HCT116 (cell line): Measurements from ENCODE around the gene MFSD1. TPM values are rescaled to one million over a fixed set of nuclear protein-coding genes. Genes with fewer than 3 reads are reported as not detected.
A peak's percentile ranks its signal among the peaks of the same experiment; 100 is the strongest.

Experiments
- ATAC-seq: fragments of 200-7000 bp; cut with Tn5 transposase; 2 replicates; pipeline ENCODE4 v1.9.1; 2020; ENCODE audit warnings: mild to moderate bottlenecking, moderate library complexity
- BruUV-seq: library from RNA; stranded (reverse); fragments of 400-500 nt; replicated peaks from 2 replicates; lab custom pipeline; 2021; lab: Mats Ljungman, UMichigan
- CTCF ChIA-PET: fragments of 300-600 bp; sonication (Branson Sonifier 250); formaldehyde crosslinking; loops from one replicate; lab custom pipeline; 2021; ENCODE audit warnings: antibody characterized with exemption; lab: Charles Lee
- POLR2A ChIA-PET: fragments of 300-600, 350-600 bp; sonication (Branson Sonifier 250); formaldehyde crosslinking; loops from one replicate; lab custom pipeline; 2021; ENCODE audit warnings: antibody characterized with exemption; lab: Charles Lee
- RAD21 ChIA-PET, 2 experiments: fragments of 300-600 bp; sonication (Branson Sonifier 250); formaldehyde crosslinking; loops; one replicate each; lab custom pipeline; 2023; ENCODE audit warnings: low total read pairs in 2 of 2; ENCODE audit not compliant: uncharacterized antibody in 2 of 2, unreplicated experiment in 2 of 2, low non-redundant PET in 1 of 2; lab: Charles Lee
- DNase-seq: peaks from one replicate; pipeline ENCODE4 v3.0.0-alpha.2; 2010; ENCODE audit warnings: low read depth, low spot score
- H2AFZ ChIP-seq: fragments of 200-600 bp; shearing (Covaris generic), sonication (generic); 2 replicates; pipeline ENCODE4 v1.6.1; 2017; ENCODE audit warnings: low read depth, mixed run types, mixed read lengths, antibody characterized with exemption, low read length; ENCODE audit not compliant: poor library complexity, severe bottlenecking
- H3K27ac ChIP-seq: 2 replicates; pipeline ENCODE4 v1.5.1; 2012; ENCODE audit warnings: low read depth, low read length
- H3K27me3 ChIP-seq: fragments of 200-600 bp; sonication (generic); 2 replicates; pipeline ENCODE4 v1.6.1; 2016; ENCODE audit warnings: mixed run types, low read length, mixed read lengths; ENCODE audit not compliant: insufficient read depth
- H3K36me3 ChIP-seq, 2 experiments: fragments of 200-500 bp in 1 of 2; fragments of 200-600 bp in 1 of 2; sonication (Bioruptor generic) in 1 of 2; sonication (generic) in 1 of 2; 2 replicates each; pipeline versions ENCODE4 v1.5.1 to v1.6.1; 2014 to 2016; ENCODE audit warnings: low read length in 2 of 2, inconsistent platforms in 1 of 2, mixed read lengths in 1 of 2, mixed run types in 1 of 2; ENCODE audit not compliant: insufficient read depth in 2 of 2, control insufficient read depth in 1 of 2
- H3K4me1 ChIP-seq, 2 experiments: fragments of 200-600 bp in 1 of 2; sonication (generic) in 1 of 2; 2 replicates each; pipeline versions ENCODE4 v1.5.1 to v1.6.1; 2012 to 2017; ENCODE audit warnings: low read length in 2 of 2, inconsistent platforms in 1 of 2, mild to moderate bottlenecking in 1 of 2, mixed read lengths in 1 of 2, mixed run types in 1 of 2, moderate library complexity in 1 of 2; ENCODE audit not compliant: insufficient read depth in 2 of 2, control insufficient read depth in 1 of 2
- H3K4me2 ChIP-seq: fragments of 200-600 bp; sonication (generic); 2 replicates; pipeline ENCODE4 v1.6.1; 2017; ENCODE audit warnings: mixed run types, low read length, mixed read lengths
- H3K4me3 ChIP-seq, 2 experiments: fragments of 200-600 bp in 1 of 2; sonication (generic) in 1 of 2; replicated peaks in 1 of 2; 2 replicates each; pipeline ENCODE4 v1.5.1; 2011 to 2016; ENCODE audit warnings: low read length in 2 of 2, control low read depth in 1 of 2, low read depth in 1 of 2, mild to moderate bottlenecking in 1 of 2, mixed read lengths in 1 of 2, mixed run types in 1 of 2
- H3K79me2 ChIP-seq: fragments of 200-600 bp; sonication (generic); 2 replicates; pipeline ENCODE4 v1.6.1; 2017; ENCODE audit warnings: mild to moderate bottlenecking, mixed run types, low read length, moderate library complexity, mixed read lengths; ENCODE audit not compliant: insufficient read depth
- H3K9ac ChIP-seq: fragments of 200-600 bp; sonication (generic); 2 replicates; pipeline ENCODE4 v1.6.1; 2016; ENCODE audit warnings: low read length, mixed read lengths
- H3K9me2 ChIP-seq: fragments of 200-600 bp; sonication (generic), shearing (Covaris generic); 2 replicates; pipeline ENCODE4 v1.6.1; 2017; ENCODE audit warnings: mixed run types, mild to moderate bottlenecking, moderate library complexity; ENCODE audit not compliant: insufficient read depth
- H3K9me3 ChIP-seq, 2 experiments: fragments of 200-500 bp in 1 of 2; fragments of 200-600 bp in 1 of 2; sonication (Bioruptor generic) in 1 of 2; sonication (generic) in 1 of 2; 2 replicates each; pipeline ENCODE4 v1.6.1; 2014 to 2017; ENCODE audit warnings: low read length in 2 of 2, mixed read lengths in 2 of 2, inconsistent platforms in 1 of 2, low read depth in 1 of 2, mild to moderate bottlenecking in 1 of 2, mixed run types in 1 of 2, moderate library complexity in 1 of 2; ENCODE audit not compliant: control insufficient read depth in 1 of 2, insufficient read depth in 1 of 2
- H4K20me1 ChIP-seq: fragments of 200-600 bp; sonication (generic), shearing (Covaris generic); 2 replicates; pipeline ENCODE4 v1.6.1; 2017; ENCODE audit warnings: mixed run types, mild to moderate bottlenecking, moderate library complexity; ENCODE audit not compliant: insufficient read depth
- CBX3 ChIP-seq: IDR thresholded peaks from 2 replicates; pipeline ENCODE4 v1.6.1; 2012; ENCODE audit warnings: low read depth
- FOSL1 ChIP-seq: IDR thresholded peaks from 2 replicates; pipeline ENCODE4 v1.6.1; 2012; ENCODE audit warnings: low read depth
- POLR2A ChIP-seq: IDR thresholded peaks from 2 replicates; pipeline ENCODE4 v1.7.0; 2011; ENCODE audit warnings: borderline replicate concordance; ENCODE audit not compliant: insufficient read depth, insufficient read length; ENCODE audit errors: extremely low read depth
- SIN3A ChIP-seq: IDR thresholded peaks from 2 replicates; pipeline ENCODE4 v1.6.1; 2012; ENCODE audit warnings: low read depth
- SP1 ChIP-seq: IDR thresholded peaks from 2 replicates; pipeline ENCODE4 v1.6.1; 2012; ENCODE audit warnings: low read depth
- SRF ChIP-seq: IDR thresholded peaks from 2 replicates; pipeline ENCODE4 v1.6.1; 2012; ENCODE audit warnings: low read depth
- TCF7L2 ChIP-seq: IDR thresholded peaks from 2 replicates; pipeline ENCODE4 v1.7.0; 2011; ENCODE audit warnings: borderline replicate concordance, inconsistent platforms; ENCODE audit not compliant: insufficient read depth, insufficient read length; ENCODE audit errors: extremely low read depth
- intact Hi-C: fragments of 100-400 bp; cut with micrococcal nuclease; formaldehyde crosslinking; loops from 2 replicates; pipeline ENCODE4 v1.10.0; 2022
- total RNA-seq: library from RNA; stranded (reverse); gene quantifications from one replicate; pipeline ENCODE4 v1.2.1, GENCODE V29; 2021; ENCODE audit not compliant: unreplicated experiment
- TF ChIP-seq, protein P1 (sequence below): IDR thresholded peaks from 2 replicates; pipeline ENCODE4 v1.6.1; 2012; ENCODE audit warnings: low read depth
- TF ChIP-seq, protein P2 (sequence below): IDR thresholded peaks from 2 replicates; pipeline ENCODE4 v1.6.1; 2012
- TF ChIP-seq, protein P3 (sequence below): IDR thresholded peaks from 2 replicates; pipeline ENCODE4 v1.6.1; 2012
- TF ChIP-seq, protein P4 (sequence below), 3 experiments: fragments of 200-600 bp in 1 of 3; sonication (generic) in 1 of 3; IDR thresholded peaks in 2 of 3; conservative IDR thresholded peaks in 1 of 3; 2 replicates each; pipeline ENCODE4 v1.5.1; 2012 to 2017; ENCODE audit warnings: low read depth in 2 of 3, low read length in 2 of 3, antibody characterized with exemption in 1 of 3, borderline replicate concordance in 1 of 3, control low read depth in 1 of 3, mild to moderate bottlenecking in 1 of 3, mixed read lengths in 1 of 3, mixed run types in 1 of 3, moderate library complexity in 1 of 3; ENCODE audit not compliant: insufficient read depth in 1 of 3
- TF ChIP-seq, protein P5 (sequence below): IDR thresholded peaks from 2 replicates; pipeline ENCODE4 v1.6.1; 2011; ENCODE audit warnings: mild to moderate bottlenecking, low read length, moderate library complexity; ENCODE audit not compliant: insufficient replicate concordance; ENCODE audit errors: extremely low read depth

The MFSD1 gene
- total RNA-seq, 1 experiment from 2014 or later = 12.8 TPM

DNA sequence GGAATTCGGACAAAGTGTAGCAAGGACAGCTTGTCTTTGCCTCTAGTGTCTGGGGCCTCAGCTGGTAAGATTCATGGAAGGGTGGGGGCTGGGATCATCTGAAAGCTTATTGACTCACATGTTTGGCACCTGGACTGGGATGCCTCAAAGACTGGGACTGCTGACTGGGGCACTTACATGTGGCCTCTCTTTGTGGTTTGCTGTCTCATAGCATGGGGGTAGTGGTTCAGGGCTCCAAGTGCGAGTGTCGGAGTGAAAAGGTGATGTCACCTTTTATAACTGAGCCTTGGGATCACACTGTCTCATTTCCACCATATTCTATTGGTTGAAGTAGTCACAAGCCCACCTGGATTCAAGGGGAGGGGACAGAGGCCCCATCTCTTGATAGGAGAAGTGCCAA, 6.8 kb downstream of the MFSD1 start:
- DNase-seq (no peak), ATAC-seq (peak; percentile 44; the same call in 1 of the 2 replicates)
- intact Hi-C loops = no loop called here
- H3K36me3 ChIP-seq = no peaks in the 10 kb centered on the region; a peak in 1 of 4 replicates
- POLR2A ChIA-PET = no interaction called here
- H3K9me3 ChIP-seq = no peaks in the 10 kb centered on the region
- no peak overlapping the region for H3K27ac ChIP-seq
- H3K4me3 ChIP-seq = no peak overlapping the region
- H3K9me2 ChIP-seq = no peaks in the 10 kb centered on the region
- H3K27me3 ChIP-seq = no peaks in the 10 kb centered on the region
- H4K20me1 ChIP-seq = no peaks in the 10 kb centered on the region
- no peak overlapping the region for H3K9ac ChIP-seq
- RAD21 ChIA-PET = no interaction called here
- TF ChIP-seq, protein P1, sequence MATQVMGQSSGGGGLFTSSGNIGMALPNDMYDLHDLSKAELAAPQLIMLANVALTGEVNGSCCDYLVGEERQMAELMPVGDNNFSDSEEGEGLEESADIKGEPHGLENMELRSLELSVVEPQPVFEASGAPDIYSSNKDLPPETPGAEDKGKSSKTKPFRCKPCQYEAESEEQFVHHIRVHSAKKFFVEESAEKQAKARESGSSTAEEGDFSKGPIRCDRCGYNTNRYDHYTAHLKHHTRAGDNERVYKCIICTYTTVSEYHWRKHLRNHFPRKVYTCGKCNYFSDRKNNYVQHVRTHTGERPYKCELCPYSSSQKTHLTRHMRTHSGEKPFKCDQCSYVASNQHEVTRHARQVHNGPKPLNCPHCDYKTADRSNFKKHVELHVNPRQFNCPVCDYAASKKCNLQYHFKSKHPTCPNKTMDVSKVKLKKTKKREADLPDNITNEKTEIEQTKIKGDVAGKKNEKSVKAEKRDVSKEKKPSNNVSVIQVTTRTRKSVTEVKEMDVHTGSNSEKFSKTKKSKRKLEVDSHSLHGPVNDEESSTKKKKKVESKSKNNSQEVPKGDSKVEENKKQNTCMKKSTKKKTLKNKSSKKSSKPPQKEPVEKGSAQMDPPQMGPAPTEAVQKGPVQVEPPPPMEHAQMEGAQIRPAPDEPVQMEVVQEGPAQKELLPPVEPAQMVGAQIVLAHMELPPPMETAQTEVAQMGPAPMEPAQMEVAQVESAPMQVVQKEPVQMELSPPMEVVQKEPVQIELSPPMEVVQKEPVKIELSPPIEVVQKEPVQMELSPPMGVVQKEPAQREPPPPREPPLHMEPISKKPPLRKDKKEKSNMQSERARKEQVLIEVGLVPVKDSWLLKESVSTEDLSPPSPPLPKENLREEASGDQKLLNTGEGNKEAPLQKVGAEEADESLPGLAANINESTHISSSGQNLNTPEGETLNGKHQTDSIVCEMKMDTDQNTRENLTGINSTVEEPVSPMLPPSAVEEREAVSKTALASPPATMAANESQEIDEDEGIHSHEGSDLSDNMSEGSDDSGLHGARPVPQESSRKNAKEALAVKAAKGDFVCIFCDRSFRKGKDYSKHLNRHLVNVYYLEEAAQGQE = no peak
- TF ChIP-seq, protein P2, sequence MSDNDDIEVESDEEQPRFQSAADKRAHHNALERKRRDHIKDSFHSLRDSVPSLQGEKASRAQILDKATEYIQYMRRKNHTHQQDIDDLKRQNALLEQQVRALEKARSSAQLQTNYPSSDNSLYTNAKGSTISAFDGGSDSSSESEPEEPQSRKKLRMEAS = no peak
- no peak for TF ChIP-seq SP1
- TF ChIP-seq CBX3 = no peak
- no peak for TF ChIP-seq POLR2A
- TF ChIP-seq SRF = no peak
- TF ChIP-seq, protein P3, sequence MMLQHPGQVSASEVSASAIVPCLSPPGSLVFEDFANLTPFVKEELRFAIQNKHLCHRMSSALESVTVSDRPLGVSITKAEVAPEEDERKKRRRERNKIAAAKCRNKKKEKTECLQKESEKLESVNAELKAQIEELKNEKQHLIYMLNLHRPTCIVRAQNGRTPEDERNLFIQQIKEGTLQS = no peak
- TF ChIP-seq, protein P4, sequence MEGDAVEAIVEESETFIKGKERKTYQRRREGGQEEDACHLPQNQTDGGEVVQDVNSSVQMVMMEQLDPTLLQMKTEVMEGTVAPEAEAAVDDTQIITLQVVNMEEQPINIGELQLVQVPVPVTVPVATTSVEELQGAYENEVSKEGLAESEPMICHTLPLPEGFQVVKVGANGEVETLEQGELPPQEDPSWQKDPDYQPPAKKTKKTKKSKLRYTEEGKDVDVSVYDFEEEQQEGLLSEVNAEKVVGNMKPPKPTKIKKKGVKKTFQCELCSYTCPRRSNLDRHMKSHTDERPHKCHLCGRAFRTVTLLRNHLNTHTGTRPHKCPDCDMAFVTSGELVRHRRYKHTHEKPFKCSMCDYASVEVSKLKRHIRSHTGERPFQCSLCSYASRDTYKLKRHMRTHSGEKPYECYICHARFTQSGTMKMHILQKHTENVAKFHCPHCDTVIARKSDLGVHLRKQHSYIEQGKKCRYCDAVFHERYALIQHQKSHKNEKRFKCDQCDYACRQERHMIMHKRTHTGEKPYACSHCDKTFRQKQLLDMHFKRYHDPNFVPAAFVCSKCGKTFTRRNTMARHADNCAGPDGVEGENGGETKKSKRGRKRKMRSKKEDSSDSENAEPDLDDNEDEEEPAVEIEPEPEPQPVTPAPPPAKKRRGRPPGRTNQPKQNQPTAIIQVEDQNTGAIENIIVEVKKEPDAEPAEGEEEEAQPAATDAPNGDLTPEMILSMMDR (IDR thresholded peaks at IDR 0.05 in 2 of 3, conservative IDR thresholded peaks at IDR 0.05 in 1 of 3; ENCODE audit: borderline replicate concordance in 1 of 3, insufficient read depth in 1 of 3, low read depth in 2 of 3, low read length in 2 of 3) = no peak
- TF ChIP-seq, protein P5, sequence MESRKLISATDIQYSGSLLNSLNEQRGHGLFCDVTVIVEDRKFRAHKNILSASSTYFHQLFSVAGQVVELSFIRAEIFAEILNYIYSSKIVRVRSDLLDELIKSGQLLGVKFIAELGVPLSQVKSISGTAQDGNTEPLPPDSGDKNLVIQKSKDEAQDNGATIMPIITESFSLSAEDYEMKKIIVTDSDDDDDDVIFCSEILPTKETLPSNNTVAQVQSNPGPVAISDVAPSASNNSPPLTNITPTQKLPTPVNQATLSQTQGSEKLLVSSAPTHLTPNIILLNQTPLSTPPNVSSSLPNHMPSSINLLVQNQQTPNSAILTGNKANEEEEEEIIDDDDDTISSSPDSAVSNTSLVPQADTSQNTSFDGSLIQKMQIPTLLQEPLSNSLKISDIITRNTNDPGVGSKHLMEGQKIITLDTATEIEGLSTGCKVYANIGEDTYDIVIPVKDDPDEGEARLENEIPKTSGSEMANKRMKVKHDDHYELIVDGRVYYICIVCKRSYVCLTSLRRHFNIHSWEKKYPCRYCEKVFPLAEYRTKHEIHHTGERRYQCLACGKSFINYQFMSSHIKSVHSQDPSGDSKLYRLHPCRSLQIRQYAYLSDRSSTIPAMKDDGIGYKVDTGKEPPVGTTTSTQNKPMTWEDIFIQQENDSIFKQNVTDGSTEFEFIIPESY = no peak
- TF ChIP-seq TCF7L2 = no peak
- TF ChIP-seq SIN3A = no peak
- no peak for TF ChIP-seq FOSL1
- CTCF ChIA-PET = no interaction called here
- no peak overlapping the region for H2AFZ ChIP-seq
- H3K79me2 ChIP-seq = no peaks in the 10 kb centered on the region
- H3K4me1 ChIP-seq = no peaks in the 10 kb centered on the region
- no peak overlapping the region for H3K4me2 ChIP-seq
- no TSS peak for BruUV-seq
